ENCODE measurements around the gene INPP4A. TPM values are rescaled to one million over a fixed set of nuclear protein-coding genes. Genes with fewer than 3 reads are reported as not detected.

The INPP4A gene
- polyA plus RNA-seq, 1 donor from 2014 or later: 51.4 TPM

GRCh38 chr2:98403878-98404277 is 40.8 kb upstream of the INPP4A start:
- no peaks in the 10 kb centered on the region for H4K20me1 ChIP-seq (ENCODE audit: insufficient read depth)
- H3K4me2 ChIP-seq (ENCODE audit: low read length): no peak overlapping the region
- no peak for TF ChIP-seq REST (IDR thresholded peaks at IDR 0.05; ENCODE audit: borderline replicate concordance)
- TF ChIP-seq SMC3 (conservative IDR thresholded peaks at IDR 0.05; ENCODE audit: poor library complexity): no peak
- TF ChIP-seq POLR2AphosphoS5 (IDR thresholded peaks at IDR 0.05): no peak
- TF ChIP-seq EZH2 (IDR thresholded peaks at IDR 0.05; ENCODE audit: borderline replicate concordance, insufficient read depth, low read length, poor library complexity, severe bottlenecking): no peak
- TF ChIP-seq CTCF (IDR thresholded peaks at IDR 0.05; ENCODE audit: poor library complexity, severe bottlenecking): no peak
- no peak for TF ChIP-seq TAF1 (IDR thresholded peaks at IDR 0.05; ENCODE audit: low read depth)
- TF ChIP-seq MXI1 (conservative IDR thresholded peaks at IDR 0.05; ENCODE audit: poor library complexity, severe bottlenecking): no peak
- no peak for TF ChIP-seq EP300 (conservative IDR thresholded peaks at IDR 0.05; ENCODE audit: poor library complexity, severe bottlenecking)
- TF ChIP-seq RAD21 (conservative IDR thresholded peaks at IDR 0.05): no peak
- no peak overlapping the region for H3K27ac ChIP-seq (ENCODE audit: low read length)
- no peaks in the 10 kb centered on the region for H3K36me3 ChIP-seq (ENCODE audit: insufficient read depth, low read length)
- no peaks in the 10 kb centered on the region for H3K79me2 ChIP-seq (replicated peaks; ENCODE audit: insufficient read depth, low read length)
- no peaks in the 10 kb centered on the region for H3F3A ChIP-seq (ENCODE audit: insufficient read depth, low read length, poor library complexity, severe bottlenecking)
- no peaks in the 10 kb centered on the region for H3K9me3 ChIP-seq (ENCODE audit: low read length)
- no peaks in the 10 kb centered on the region for H3K27me3 ChIP-seq (ENCODE audit: insufficient read depth, low read depth, low read length)
- H3K9ac ChIP-seq (ENCODE audit: low read length): no peak overlapping the region
- H3K4me3 ChIP-seq (ENCODE audit: low read length): no peak overlapping the region
- H2AFZ ChIP-seq (ENCODE audit: low read depth, low read length): no peak overlapping the region
- H3K9me2 ChIP-seq (ENCODE audit: insufficient read depth, low read length): no peaks in the 10 kb centered on the region

GRCh38 chr2:98404556-98405250 is 40.0 kb upstream of the INPP4A start:
- no peaks in the 10 kb centered on the region for H3K27me3 ChIP-seq (ENCODE audit: insufficient read depth, low read depth, low read length)
- H3K27ac ChIP-seq (ENCODE audit: low read length): no peak overlapping the region
- no peak overlapping the region for H3K4me3 ChIP-seq (ENCODE audit: low read length)
- no peak overlapping the region for H3K4me2 ChIP-seq (ENCODE audit: low read length)
- no peaks in the 10 kb centered on the region for H3K9me3 ChIP-seq (ENCODE audit: low read length)
- no peaks in the 10 kb centered on the region for H3K79me2 ChIP-seq (replicated peaks; ENCODE audit: insufficient read depth, low read length)
- H3K9ac ChIP-seq (ENCODE audit: low read length): no peak overlapping the region
- TF ChIP-seq MXI1 (conservative IDR thresholded peaks at IDR 0.05; ENCODE audit: poor library complexity, severe bottlenecking): no peak
- TF ChIP-seq POLR2AphosphoS5 (IDR thresholded peaks at IDR 0.05): no peak
- no peak for TF ChIP-seq RAD21 (conservative IDR thresholded peaks at IDR 0.05)
- no peak for TF ChIP-seq TAF1 (IDR thresholded peaks at IDR 0.05; ENCODE audit: low read depth)
- no peak for TF ChIP-seq EP300 (conservative IDR thresholded peaks at IDR 0.05; ENCODE audit: poor library complexity, severe bottlenecking)
- TF ChIP-seq SMC3 (conservative IDR thresholded peaks at IDR 0.05; ENCODE audit: poor library complexity): no peak
- no peak for TF ChIP-seq CTCF (IDR thresholded peaks at IDR 0.05; ENCODE audit: poor library complexity, severe bottlenecking)
- TF ChIP-seq REST (IDR thresholded peaks at IDR 0.05; ENCODE audit: borderline replicate concordance): no peak
- TF ChIP-seq EZH2 (IDR thresholded peaks at IDR 0.05; ENCODE audit: borderline replicate concordance, insufficient read depth, low read length, poor library complexity, severe bottlenecking): no peak
- no peak overlapping the region for H2AFZ ChIP-seq (ENCODE audit: low read depth, low read length)
- H4K20me1 ChIP-seq (ENCODE audit: insufficient read depth): no peaks in the 10 kb centered on the region
- H3F3A ChIP-seq (ENCODE audit: insufficient read depth, low read length, poor library complexity, severe bottlenecking): no peaks in the 10 kb centered on the region
- no peaks in the 10 kb centered on the region for H3K9me2 ChIP-seq (ENCODE audit: insufficient read depth, low read length)
- H3K36me3 ChIP-seq (ENCODE audit: insufficient read depth, low read length): no peaks in the 10 kb centered on the region
